DOHH2 (cell line): ENCODE measurements around the gene C5.

ENCODE experiments used
- H3F3A ChIP-seq: fragments of 200-600 bp; sonication (generic), shearing (Covaris generic); 2 replicates; pipeline ENCODE4 v1.6.0; 2016; ENCODE audit warnings: antibody characterized with exemption, mild to moderate bottlenecking; ENCODE audit not compliant: control insufficient read depth, insufficient read depth
- H3K27ac ChIP-seq: fragments of 200-600 bp; sonication (generic); 2 replicates; pipeline ENCODE4 v1.5.1; 2014; ENCODE audit warnings: low read depth, mild to moderate bottlenecking, low read length, moderate library complexity
- H3K27me3 ChIP-seq: fragments of 200-600 bp; sonication (generic); 2 replicates; pipeline ENCODE4 v1.6.1; 2014; ENCODE audit warnings: mild to moderate bottlenecking, low read length, mixed read lengths; ENCODE audit not compliant: control insufficient read depth
- H3K36me3 ChIP-seq: fragments of 200-600 bp; sonication (generic); 2 replicates; pipeline ENCODE4 v1.6.1; 2014; ENCODE audit warnings: mild to moderate bottlenecking, low read length, moderate library complexity, mixed read lengths; ENCODE audit not compliant: control insufficient read depth
- H3K4me1 ChIP-seq: fragments of 200-600 bp; sonication (generic); 2 replicates; pipeline ENCODE4 v1.6.1; 2014; ENCODE audit warnings: mild to moderate bottlenecking, low read length, mixed read lengths; ENCODE audit not compliant: control insufficient read depth
- H3K4me2 ChIP-seq: fragments of 200-600 bp; sonication (generic); 2 replicates; pipeline ENCODE4 v1.6.0; 2014; ENCODE audit warnings: mild to moderate bottlenecking, low read length, moderate library complexity
- H3K4me3 ChIP-seq: fragments of 200-600 bp; sonication (generic); 2 replicates; pipeline ENCODE4 v1.5.1; 2014; ENCODE audit warnings: mild to moderate bottlenecking, low read length, mixed read lengths
- H3K79me2 ChIP-seq: fragments of 200-600 bp; sonication (generic); 2 replicates; pipeline ENCODE4 v1.6.1; 2014; ENCODE audit warnings: mild to moderate bottlenecking, low read length, mixed read lengths; ENCODE audit not compliant: control insufficient read depth
- H3K9me2 ChIP-seq: fragments of 200-600 bp; sonication (generic); replicated peaks from 2 replicates; pipeline ENCODE4 v1.6.1; 2014; ENCODE audit warnings: mild to moderate bottlenecking, low read length, mixed read lengths; ENCODE audit not compliant: control insufficient read depth
- H3K9me3 ChIP-seq: fragments of 200-600 bp; sonication (generic); 2 replicates; pipeline ENCODE4 v1.6.1; 2014; ENCODE audit warnings: antibody characterized with exemption, low read length, mixed read lengths; ENCODE audit not compliant: control insufficient read depth, insufficient read depth
- H4K20me1 ChIP-seq: fragments of 200-600 bp; sonication (generic); 2 replicates; pipeline ENCODE4 v1.6.0; 2014; ENCODE audit warnings: low read depth, mild to moderate bottlenecking, antibody characterized with exemption, low read length, moderate library complexity; ENCODE audit not compliant: control insufficient read depth, insufficient read depth
- CTCF ChIP-seq: fragments of 200-600 bp; sonication (generic); IDR thresholded peaks from one replicate; pipeline ENCODE4 v1.5.1; 2014; ENCODE audit warnings: antibody characterized with exemption, mild to moderate bottlenecking, low read depth, low read length; ENCODE audit not compliant: poor library complexity, severe bottlenecking
- EZH2phosphoT487 ChIP-seq: fragments of 200-600 bp; sonication (generic); IDR thresholded peaks from 2 replicates; pipeline ENCODE4 v1.6.1; 2017; ENCODE audit warnings: borderline replicate concordance, mild to moderate bottlenecking, antibody characterized with exemption, low read length, moderate library complexity, mixed read lengths

Gene C5

GRCh38 chr9:121071756-121072421 is 21.8 kb upstream of the C5 start:
- no peaks in the 10 kb centered on the region for H3K27me3 ChIP-seq
- peaks cover 41% of the 10 kb centered on the region for H3F3A ChIP-seq
- no peak for TF ChIP-seq EZH2phosphoT487
- peak; percentile 59 for TF ChIP-seq CTCF
- peaks cover 79% of the 10 kb centered on the region for H3K4me1 ChIP-seq
- peaks cover 53% of the 10 kb centered on the region for H3K36me3 ChIP-seq
- H4K20me1 ChIP-seq: no peaks in the 10 kb centered on the region
- H3K4me2 ChIP-seq: peak overlapping the region; percentile 77
- H3K9me2 ChIP-seq: no peaks in the 10 kb centered on the region
- H3K27ac ChIP-seq: peak overlapping the region; percentile 98
- H3K4me3 ChIP-seq: peak overlapping the region; percentile 81
- H3K9me3 ChIP-seq: peaks cover 18% of the 10 kb centered on the region; the same call in 1 of the 2 replicates
- H3K79me2 ChIP-seq: peaks cover 34% of the 10 kb centered on the region

- H3K27ac ChIP-seq: peak overlapping the region; percentile 98
- peaks cover 50% of the 10 kb centered on the region for H3K36me3 ChIP-seq
- peaks cover 41% of the 10 kb centered on the region for H3F3A ChIP-seq
- no peaks in the 10 kb centered on the region for H3K9me2 ChIP-seq
- peak overlapping the region; percentile 77 for H3K4me2 ChIP-seq
- H3K4me3 ChIP-seq: peak overlapping the region; percentile 81
- H4K20me1 ChIP-seq: no peaks in the 10 kb centered on the region
- H3K79me2 ChIP-seq: peaks cover 29% of the 10 kb centered on the region
- H3K9me3 ChIP-seq: peaks cover 18% of the 10 kb centered on the region; the same call in 1 of the 2 replicates
- no peak for TF ChIP-seq EZH2phosphoT487
- TF ChIP-seq CTCF: no peak
- no peaks in the 10 kb centered on the region for H3K27me3 ChIP-seq
- peaks cover 73% of the 10 kb centered on the region for H3K4me1 ChIP-seq
These were observed 21.3 kb upstream of the C5 start for GRCh38 chr9:121071370-121071755.

DNA sequence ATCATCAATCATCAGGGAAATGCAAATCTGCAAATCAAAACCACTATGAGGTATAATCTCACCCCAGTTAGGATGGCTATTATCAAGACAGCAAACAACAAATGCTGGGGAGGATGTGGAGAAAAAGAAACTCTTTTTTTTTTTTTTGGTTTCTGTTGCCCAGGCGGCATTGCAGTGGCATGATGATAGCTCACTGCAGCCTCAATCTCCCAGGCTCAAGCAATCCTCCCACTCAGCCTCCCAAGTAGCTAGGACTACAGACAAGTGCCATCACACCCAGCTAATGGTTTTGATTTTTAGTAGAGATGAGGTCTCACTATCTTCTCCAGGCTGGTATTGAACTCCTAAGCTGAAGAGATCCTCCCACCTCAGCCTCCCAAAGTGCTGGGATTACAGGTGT is 19.3 kb upstream of the C5 start:
- H3K36me3 ChIP-seq: peaks cover 34% of the 10 kb centered on the region
- H3K4me3 ChIP-seq: 0 out of 2 replicates have a peak overlapping the region, but pooled peaks have one; percentile 14
- peak overlapping the region; percentile 43 for H3K27ac ChIP-seq
- peaks cover 18% of the 10 kb centered on the region; the same call in 1 of the 2 replicates for H3K9me3 ChIP-seq
- peak overlapping the region; percentile 5; the same call in 1 of the 2 replicates for H3K4me2 ChIP-seq
- peaks cover 41% of the 10 kb centered on the region for H3F3A ChIP-seq
- H3K27me3 ChIP-seq: no peaks in the 10 kb centered on the region
- peaks cover 78% of the 10 kb centered on the region for H3K4me1 ChIP-seq
- H3K79me2 ChIP-seq: peaks cover 9% of the 10 kb centered on the region
- H3K9me2 ChIP-seq: no peaks in the 10 kb centered on the region
- TF ChIP-seq EZH2phosphoT487 (no peak), CTCF (no peak)
- H4K20me1 ChIP-seq: no peaks in the 10 kb centered on the region
